Endothelial cell of umbilical vein (primary cell): Measurements from ENCODE around the gene YAP1. TPM values are rescaled to one million over a fixed set of nuclear protein-coding genes. Genes with fewer than 3 reads are reported as not detected.

Experiments used
- BruUV-seq: library from RNA; stranded (reverse); fragments of 400-500 nt; replicated peaks from 2 replicates; lab custom pipeline; 2021; lab: Mats Ljungman, UMichigan
- CTCF ChIA-PET: fragments of 300-600, 350-600 bp; sonication (Branson Sonifier 250); formaldehyde crosslinking; loops from one replicate; lab custom pipeline; 2021; ENCODE audit warnings: antibody characterized with exemption, inconsistent platforms; lab: Charles Lee
- POLR2A ChIA-PET: fragments of 300-600, 350-600 bp; sonication (Branson Sonifier 250); formaldehyde crosslinking; loops from one replicate; lab custom pipeline; 2021; ENCODE audit warnings: antibody characterized with exemption, inconsistent platforms; lab: Charles Lee
- DNase-seq: peaks from one replicate; pipeline ENCODE4 v3.0.0-alpha.2; 2011; ENCODE audit warnings: low read depth, low spot score
- FAIRE-seq: peaks from 2 replicates; lab custom pipeline; 2011; peaks lifted over from hg19 to GRCh38; lab: Jason Lieb, UNC
- H2AFZ ChIP-seq: 2 replicates; pipeline ENCODE4 v1.6.0; 2012; ENCODE audit warnings: low read depth, low read length, control low read depth, inconsistent platforms
- H3K27ac ChIP-seq: 2 replicates; pipeline ENCODE4 v1.5.1; 2011; ENCODE audit warnings: low read depth, mild to moderate bottlenecking, control low read depth, low read length, moderate library complexity; ENCODE audit not compliant: insufficient read depth
- H3K27me3 ChIP-seq, 2 experiments: 2 replicates each; pipeline versions ENCODE4 v1.6.0 to v1.6.1; 2011; ENCODE audit warnings: low read length in 2 of 2, mixed read lengths in 1 of 2; ENCODE audit not compliant: control insufficient read depth in 2 of 2, insufficient read depth in 2 of 2
- H3K36me3 ChIP-seq, 2 experiments: 2 replicates in 1 of 2; 3 replicates in 1 of 2; pipeline ENCODE4 v1.5.1; 2011; ENCODE audit warnings: low read length in 2 of 2, mild to moderate bottlenecking in 1 of 2, moderate library complexity in 1 of 2; ENCODE audit not compliant: control insufficient read depth in 2 of 2, insufficient read depth in 2 of 2; ENCODE audit errors: extremely low read depth in 1 of 2
- H3K4me1 ChIP-seq: 3 replicates; pipeline ENCODE4 v1.5.1; 2011; ENCODE audit warnings: mild to moderate bottlenecking, low read length; ENCODE audit not compliant: control insufficient read depth, insufficient read depth; ENCODE audit errors: extremely low read depth
- H3K4me2 ChIP-seq: 2 replicates; pipeline ENCODE4 v1.6.1; 2011; ENCODE audit warnings: low read length, control low read depth, mixed read lengths; ENCODE audit not compliant: insufficient read depth
- H3K4me3 ChIP-seq, 3 experiments: fragments of 200-600 bp in 1 of 3; sonication (generic), shearing (Covaris generic) in 1 of 3; replicated peaks in 1 of 3; 2 replicates each; pipeline ENCODE4 v1.5.1; 2011 to 2016; ENCODE audit warnings: control low read depth in 3 of 3, low read length in 3 of 3, mild to moderate bottlenecking in 2 of 3, inconsistent platforms in 1 of 3, low read depth in 1 of 3, moderate library complexity in 1 of 3; ENCODE audit not compliant: insufficient read depth in 1 of 3
- H3K79me2 ChIP-seq: 2 replicates; pipeline ENCODE4 v1.6.0; 2012; ENCODE audit warnings: low read length, inconsistent platforms; ENCODE audit not compliant: control insufficient read depth, insufficient read depth
- H3K9ac ChIP-seq: replicated peaks from 2 replicates; pipeline ENCODE3; 2011; ENCODE audit warnings: low read length, control low read depth; ENCODE audit not compliant: insufficient read depth; ENCODE audit errors: extremely low read depth
- H3K9me1 ChIP-seq: replicated peaks from 3 replicates; pipeline ENCODE4 v1.6.0; 2011; ENCODE audit warnings: mild to moderate bottlenecking, low read length; ENCODE audit not compliant: control insufficient read depth, insufficient read depth; ENCODE audit errors: extremely low read depth
- H3K9me3 ChIP-seq: replicated peaks from 2 replicates; pipeline ENCODE4 v1.5.1; 2012; ENCODE audit warnings: low read length, inconsistent platforms; ENCODE audit not compliant: control insufficient read depth, insufficient read depth
- H4K20me1 ChIP-seq: replicated peaks from 2 replicates; pipeline ENCODE3; 2011; ENCODE audit warnings: mild to moderate bottlenecking, low read length; ENCODE audit not compliant: control insufficient read depth, insufficient read depth; ENCODE audit errors: extremely low read depth
- EZH2 ChIP-seq: IDR thresholded peaks from 2 replicates; pipeline ENCODE4 v1.6.1; 2012; ENCODE audit warnings: borderline replicate concordance, low read depth, mild to moderate bottlenecking, moderate library complexity, low read length, inconsistent platforms; ENCODE audit not compliant: severe bottlenecking
- FOS ChIP-seq: IDR thresholded peaks from 2 replicates; pipeline ENCODE4 v1.6.1; 2011; ENCODE audit warnings: mild to moderate bottlenecking, low read length, moderate library complexity, borderline replicate concordance; ENCODE audit not compliant: insufficient read depth
- GATA2 ChIP-seq: IDR thresholded peaks from 2 replicates; pipeline ENCODE4 v1.7.0; 2011; ENCODE audit warnings: low read depth, mild to moderate bottlenecking, moderate library complexity, mixed read lengths, low read length; ENCODE audit not compliant: insufficient read length, insufficient read depth
- JUN ChIP-seq: IDR thresholded peaks from 2 replicates; pipeline ENCODE4 v1.6.1; 2011; ENCODE audit warnings: borderline replicate concordance, low read depth; ENCODE audit not compliant: insufficient read length, insufficient read depth
- MYC ChIP-seq: IDR thresholded peaks from one replicate; pipeline ENCODE4 v1.6.1; 2011; ENCODE audit warnings: mild to moderate bottlenecking, low read depth, low read length
- POLR2A ChIP-seq: IDR thresholded peaks from 2 replicates; pipeline ENCODE4 v1.6.1; 2012; ENCODE audit warnings: low read depth, mild to moderate bottlenecking, control low read depth, low read length
- dilution Hi-C: fragments of 300-500 bp; cut with MboI; formaldehyde crosslinking; loops from one replicate; pipeline ENCODE4 v1.15.0; 2019; ENCODE audit warnings: low sequenced_read_pairs; ENCODE audit not compliant: extremely low pct_ligation_motif_present
- intact Hi-C: fragments of 100-400 bp; cut with micrococcal nuclease; formaldehyde crosslinking; loops from one replicate; pipeline ENCODE4 v1.10.0; 2022
- polyA plus RNA-seq, 4 experiments: library from polyadenylated mRNA; depleted of rRNA in 3 of 4; stranded (reverse) in 3 of 4; unstranded in 1 of 4; fragments of >200 nt; gene quantifications; 2 replicates each; pipeline versions ENCODE4 v1.2.1 to v1.2.3, GENCODE V29; 2011 to 2012; ENCODE audit warnings: missing spikeins in 1 of 4
- total RNA-seq: library from RNA; stranded (reverse); gene quantifications from 2 replicates; pipeline ENCODE4 v1.2.3, GENCODE V29; 2021
- TF ChIP-seq, protein P1 (sequence below), 2 donors: IDR thresholded peaks; 1 replicate in 1 of 2; 2 replicates in 1 of 2; pipeline ENCODE4 v1.5.1; 2011; ENCODE audit warnings: low read length in 2 of 2, mild to moderate bottlenecking in 2 of 2, moderate library complexity in 2 of 2, control low read depth in 1 of 2, inconsistent platforms in 1 of 2, low read depth in 1 of 2; ENCODE audit not compliant: insufficient read depth in 1 of 2; ENCODE audit errors: extremely low read depth in 1 of 2

YAP1 gene
- total and polyA plus RNA-seq, 2 donors (not counting 3 experiments of a cell fraction or from before 2014, with no cell fraction given): 32.6 to 48.9 TPM

GRCh38 chr11:102204174-102204573 is 93.9 kb downstream of the YAP1 start:
- Histone ChIP-seq H3K27me3 (no peaks in the 10 kb centered on the region), H3K4me1 (no peaks in the 10 kb centered on the region), H3K9me1 (no peaks in the 10 kb centered on the region), H3K4me3 (no peak overlapping the region), H3K4me2 (no peak overlapping the region), H3K27ac (no peak overlapping the region), H2AFZ (no peak overlapping the region), H3K9ac (no peak overlapping the region), H3K9me3 (no peaks in the 10 kb centered on the region), H4K20me1 (no peaks in the 10 kb centered on the region), H3K36me3 (peaks cover 0 to 5% of the 10 kb centered on the region in 2 experiments), H3K79me2 (no peaks in the 10 kb centered on the region)
- intact Hi-C loops: no loop called here
- FAIRE-seq: no peak
- dilution Hi-C loops: no loop called here
- no TSS peak for BruUV-seq
- CTCF ChIA-PET: interaction anchor here (1.0 kb wide), 1 partner anchor 69 kb away, joined by 4 read pairs; no protein-coding TSS in a partner anchor
- POLR2A ChIA-PET: no interaction called here
- no peak for DNase-seq
- TF ChIP-seq GATA2: no peak
- no peak for TF ChIP-seq FOS
- TF ChIP-seq MYC: no peak
- no peak for TF ChIP-seq EZH2
- TF ChIP-seq, protein P1, sequence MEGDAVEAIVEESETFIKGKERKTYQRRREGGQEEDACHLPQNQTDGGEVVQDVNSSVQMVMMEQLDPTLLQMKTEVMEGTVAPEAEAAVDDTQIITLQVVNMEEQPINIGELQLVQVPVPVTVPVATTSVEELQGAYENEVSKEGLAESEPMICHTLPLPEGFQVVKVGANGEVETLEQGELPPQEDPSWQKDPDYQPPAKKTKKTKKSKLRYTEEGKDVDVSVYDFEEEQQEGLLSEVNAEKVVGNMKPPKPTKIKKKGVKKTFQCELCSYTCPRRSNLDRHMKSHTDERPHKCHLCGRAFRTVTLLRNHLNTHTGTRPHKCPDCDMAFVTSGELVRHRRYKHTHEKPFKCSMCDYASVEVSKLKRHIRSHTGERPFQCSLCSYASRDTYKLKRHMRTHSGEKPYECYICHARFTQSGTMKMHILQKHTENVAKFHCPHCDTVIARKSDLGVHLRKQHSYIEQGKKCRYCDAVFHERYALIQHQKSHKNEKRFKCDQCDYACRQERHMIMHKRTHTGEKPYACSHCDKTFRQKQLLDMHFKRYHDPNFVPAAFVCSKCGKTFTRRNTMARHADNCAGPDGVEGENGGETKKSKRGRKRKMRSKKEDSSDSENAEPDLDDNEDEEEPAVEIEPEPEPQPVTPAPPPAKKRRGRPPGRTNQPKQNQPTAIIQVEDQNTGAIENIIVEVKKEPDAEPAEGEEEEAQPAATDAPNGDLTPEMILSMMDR (IDR thresholded peaks at IDR 0.05; ENCODE audit: extremely low read depth in 1 of 2, insufficient read depth in 1 of 2, low read depth in 1 of 2, low read length in 2 of 2): no peak
- TF ChIP-seq POLR2A: no peak
- TF ChIP-seq JUN: no peak
